A549 treated with CORT108297 at 1 μM for 4 hours (cell line): Measurements from ENCODE around the gene PRSS50. TPM values are rescaled to one million over a fixed set of nuclear protein-coding genes. Genes with fewer than 3 reads are reported as not detected.

Source experiments
- total RNA-seq: library from RNA; stranded (reverse); fragments of 200-300 nt; extraction: Qiagen RNA extraction; gene quantifications from 5 replicates; pipeline ENCODE4 v1.2.3, GENCODE V29; 2022

PRSS50 gene
- not detected in 5 replicates for total RNA-seq

GRCh38 chr3:46717447-46718231 is at the start of gene PRSS50:
Gene PRSS50, minus strand, starts transcription at chr3:46717869. Its CDS starts 45 bp downstream, at chr3:46717824.

DNA sequence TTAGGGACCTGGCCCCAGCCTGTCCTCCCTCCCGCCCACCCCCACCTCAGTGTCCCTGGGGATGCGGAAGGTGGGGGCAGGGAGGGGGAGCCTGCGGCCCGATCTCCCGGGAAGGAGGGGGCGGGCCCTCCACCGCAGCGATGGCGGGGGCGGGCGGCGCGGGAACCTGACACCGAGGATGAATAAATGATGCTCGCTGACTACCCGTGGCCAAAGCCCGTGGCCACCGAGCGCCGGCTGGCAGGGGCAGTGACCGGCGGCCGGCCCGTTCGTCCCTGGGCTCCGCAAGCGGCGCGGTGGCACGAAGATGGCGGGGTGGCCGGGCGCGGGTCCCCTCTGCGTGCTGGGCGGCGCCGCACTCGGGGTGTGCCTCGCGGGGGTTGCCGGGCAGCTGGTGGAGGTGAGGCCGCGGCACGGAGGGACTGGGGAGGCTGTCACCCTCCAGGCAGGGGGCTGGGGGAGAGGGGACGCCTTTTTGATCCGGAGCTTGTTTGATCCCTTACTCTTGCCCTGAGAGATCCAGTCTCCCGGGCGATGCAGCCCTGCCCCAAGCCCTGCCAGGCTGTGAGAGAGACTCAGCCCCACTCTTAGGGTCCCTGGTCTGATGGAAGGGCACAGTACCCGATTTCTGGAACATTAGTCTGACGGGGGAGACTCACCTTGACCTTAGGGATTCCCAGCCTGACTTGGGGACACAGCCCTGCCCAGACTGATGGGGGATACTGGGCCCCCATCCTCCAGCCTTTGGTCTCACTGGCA is 16.3 kb downstream of the PRSS50 start, which contains the start of gene TMIE:
TMIE (plus strand) TSS at position 212 of the 759 bp plus-strand sequence; CDS start at position 308, 96 bp downstream.

GRCh38 chr3:46693038-46693891 is 24.4 kb downstream of the PRSS50 start, which contains the start of gene ALS2CL:
Gene ALS2CL, minus strand, starts transcription at chr3:46693679. Its CDS starts 4,239 bp downstream, at chr3:46689440.

Other genes with a start within 250 kb of the PRSS50 start
- gene RTP3, start 219.9 kb downstream of the PRSS50 start, total RNA-seq = not detected in 5 replicates
- not detected in 5 replicates for gene LRRC2, start 151.6 kb downstream of the PRSS50 start, total RNA-seq
- not detected in 5 replicates for gene FAM240A, start 105.3 kb downstream of the PRSS50 start, total RNA-seq
- 4.9 to 8.8 TPM (median 8.5 TPM) in 5 replicates for gene ALS2CL, start 24.2 kb downstream of the PRSS50 start, total RNA-seq
- gene TMIE, start 16.5 kb downstream of the PRSS50 start, total RNA-seq = 0.08 to 0.16 TPM (median 0.14 TPM) in 5 replicates
- 0.12 to 0.25 TPM in 2 of 5 replicates, not detected in the others for gene MYL3, start 145.6 kb upstream of the PRSS50 start, total RNA-seq
- gene PTH1R, start 159.9 kb upstream of the PRSS50 start, total RNA-seq = 0.51 to 1.1 TPM (median 0.67 TPM) in 5 replicates